K562 (cell line): ENCODE data around the gene JUP. TPM values are rescaled to one million over a fixed set of nuclear protein-coding genes. Genes with fewer than 3 reads are reported as not detected.

ENCODE experiments used
- HNRNPLL ChIP-seq: fragments of 200-400 bp; formaldehyde crosslinking; IDR thresholded peaks from 2 replicates; pipeline ENCODE4 v1.6.1; 2017; ENCODE audit warnings: low read length, low read depth, mild to moderate bottlenecking; ENCODE audit not compliant: poor library complexity, severe bottlenecking
- L3MBTL2 ChIP-seq: fragments of 450-650 bp; IDR thresholded peaks from 2 replicates; pipeline ENCODE4 v1.6.1; 2016; ENCODE audit warnings: mild to moderate bottlenecking, moderate library complexity
- MEF2A ChIP-seq: IDR thresholded peaks from 2 replicates; pipeline ENCODE4 v1.6.1; 2011; ENCODE audit warnings: low read depth, mild to moderate bottlenecking, low read length, moderate library complexity; ENCODE audit not compliant: control insufficient read depth
- MLLT1 ChIP-seq, 2 experiments: fragments of 450-650 bp; IDR thresholded peaks; 2 replicates each; pipeline ENCODE4 v1.6.1; 2016
- NRF1 ChIP-seq, 2 experiments: fragments of 450-650 bp; IDR thresholded peaks in 1 of 2; conservative IDR thresholded peaks in 1 of 2; 2 replicates each; pipeline ENCODE4 v1.6.1; 2014; ENCODE audit warnings: mild to moderate bottlenecking in 2 of 2
- SMAD1 ChIP-seq: fragments of 150-350 bp; IDR thresholded peaks from 2 replicates; pipeline ENCODE4 v1.6.1; 2014; ENCODE audit warnings: low read length, low read depth; ENCODE audit not compliant: partially characterized antibody
- ZNF407 ChIP-seq: fragments of 450-650 bp; IDR thresholded peaks from 2 replicates; pipeline ENCODE4 v1.6.1; 2016; ENCODE audit warnings: low read depth
- ZNF592 ChIP-seq: fragments of 450-650 bp; IDR thresholded peaks from 2 replicates; pipeline ENCODE4 v1.6.1; 2017; ENCODE audit warnings: antibody characterized with exemption, mild to moderate bottlenecking
- ZNF644 ChIP-seq: fragments of 200-800 bp; sonication (Bioruptor generic); IDR thresholded peaks from 2 replicates; pipeline ENCODE4 v1.6.1; 2016; ENCODE audit warnings: low read depth, missing genetic modification characterization, missing compliant biosample characterization
- ZNF77 ChIP-seq: fragments of 250-450 bp; sonication (Bioruptor Pico); IDR thresholded peaks from 2 replicates; pipeline ENCODE4 v1.5.0; 2020
- polyA plus RNA-seq, 8 experiments: library from polyadenylated mRNA; depleted of rRNA in 4 of 8; stranded (reverse) in 5 of 8; unstranded in 3 of 8; fragments of >200 nt; fragmentation: Nextera tagmentation in 2 of 8; fragmentation: Illumina TruSeq in 1 of 8; extraction: Ambion mirVana in 2 of 8; extraction: Trizol in 1 of 8; gene quantifications; 2 replicates each; pipeline versions ENCODE4 v1.2.1 to v1.2.3, GENCODE V29; 2011 to 2014; ENCODE audit warnings: inconsistent platforms in 1 of 8, missing spikeins in 1 of 8
- total RNA-seq, 7 experiments: library from RNA; depleted of rRNA in 6 of 7; stranded (reverse); fragments of >200 nt in 6 of 7; fragmentation: Illumina TruSeq in 2 of 7; extraction: Trizol in 2 of 7; gene quantifications; 2 replicates each; pipeline versions ENCODE4 v1.2.1 to v1.2.3, GENCODE V29; 2011 to 2021; ENCODE audit warnings: low replicate concordance in 1 of 7

JUP gene
- total and polyA plus RNA-seq, 9 of the 15 experiments (the other 6 are each of a cell fraction or from before 2014, with no cell fraction given): 6.4 to 177 (median 31.2) TPM

- TF ChIP-seq ZNF592 (peak; percentile 79), ZNF644 (tag) (no peak), MLLT1 (IDR thresholded peaks at IDR 0.05) (no peak), ZNF77 (CRISPR knock-in tag) (no peak), NRF1 (conservative IDR thresholded peaks at IDR 0.05 in 1 of 2, IDR thresholded peaks at IDR 0.05 in 1 of 2) (peak in 1 of 2 experiments; percentile 65; a peak in 2 of 4 replicates), SMAD1 (no peak), ZNF407 (no peak), L3MBTL2 (peak; percentile 95), MEF2A (no peak), HNRNPLL (no peak)
Observed at GRCh38 chr17:41811549-41812380, 25.3 kb upstream of the JUP start, which contains the start of gene P3H4 (continued).
